MM.1S (cell line): Measurements from ENCODE around the gene TXNDC8.

Source experiments
- CTCF ChIP-seq: fragments of 300-600 bp; sonication (generic); IDR thresholded peaks from 2 replicates; pipeline ENCODE4 v1.5.1; 2016; ENCODE audit warnings: antibody characterized with exemption, low read length, mixed read lengths
- EZH2 ChIP-seq: fragments of 300-600 bp; sonication (generic); optimal IDR thresholded peaks from 2 replicates; pipeline ENCODE3; 2017; ENCODE audit warnings: low read depth, mild to moderate bottlenecking, antibody characterized with exemption, low read length, mixed read lengths
- EZH2phosphoT487 ChIP-seq: fragments of 300-600 bp; sonication (generic); IDR thresholded peaks from 2 replicates; pipeline ENCODE4 v1.6.1; 2018; ENCODE audit warnings: antibody characterized with exemption, low read length

- TF ChIP-seq EZH2 (no peak), CTCF (no peak), EZH2phosphoT487 (no peak)
Observed at GRCh38 chr9:110258690-110259091, 79.0 kb downstream of the TXNDC8 start.
